ENCODE results near the gene CAPN10. TPM values are rescaled to one million over a fixed set of nuclear protein-coding genes. Genes with fewer than 3 reads are reported as not detected.
A peak's percentile ranks its signal among the peaks of the same experiment; 100 is the strongest.

CAPN10 gene
- total RNA-seq, 2 donors from 2014 or later, result 50.4 to 73.9 TPM

- Mint-ChIP-seq H3K27me3 (no peaks in the 10 kb centered on the region), H3K36me3 (no peaks in the 10 kb centered on the region), H3K9me3 (no peaks in the 10 kb centered on the region), H3K4me1 (ENCODE audit: low read depth in 2 of 2) (peaks cover 62 to 65% of the 10 kb centered on the region in 2 donors), H3K27ac (peak within 1 kb of the TSS; percentile 79 to 99), H3K4me3 (peak within 1 kb of the TSS; percentile 97)
- DNase-seq (ENCODE audit: low spot score) (peak; percentile 67), ATAC-seq (peak; percentile 53 to 65)
Measured at GRCh38 chr2:240567872-240568677, 18.5 kb upstream of the CAPN10 start, which contains the start of gene RNPEPL1. Gene RNPEPL1, plus strand, starts transcription at chr2:240568484. Its CDS starts 103 bp downstream, at chr2:240568587.

- Mint-ChIP-seq H3K27ac (peak overlapping the region; percentile 56 to 61), H3K27me3 (no peaks in the 10 kb centered on the region), H3K36me3 (no peaks in the 10 kb centered on the region), H3K4me1 (ENCODE audit: low read depth in 2 of 2) (peaks cover 54 to 58% of the 10 kb centered on the region in 2 donors), H3K9me3 (no peaks in the 10 kb centered on the region), H3K4me3 (peak overlapping the region; percentile 84)
- ATAC-seq, result peak; percentile 2 to 18
- peak; percentile 71 for DNase-seq (ENCODE audit: low spot score)
Measured at GRCh38 chr2:240568678-240569522, 17.6 kb upstream of the CAPN10 start.

DNA sequence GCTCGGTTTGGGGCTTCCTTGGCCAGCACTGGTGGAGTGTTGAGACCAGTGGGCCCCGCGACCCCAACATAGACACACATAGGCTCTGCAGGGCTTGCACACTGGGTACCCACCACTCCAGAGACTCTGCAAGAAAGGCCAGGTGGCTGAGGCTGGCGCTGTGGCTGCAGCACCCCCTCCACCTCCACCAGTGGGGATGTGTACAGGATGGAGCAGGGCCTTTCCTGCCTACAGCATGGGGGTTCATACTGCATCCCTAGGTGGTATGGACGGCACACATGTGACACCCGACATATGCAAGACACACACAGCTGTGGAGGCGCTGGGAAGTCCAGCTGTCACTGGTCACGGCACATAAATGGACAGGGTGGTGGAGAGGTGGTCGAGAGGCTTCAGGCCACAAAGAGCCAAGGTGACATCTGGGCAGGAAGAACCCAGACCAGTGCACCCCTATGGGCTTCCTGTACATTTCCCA, 17.0 kb upstream of the CAPN10 start:
- DNase-seq (ENCODE audit: low spot score) (peak; percentile 37), ATAC-seq (no peak)
- Mint-ChIP-seq H3K27ac (peak overlapping the region; percentile 56 to 61), H3K27me3 (no peaks in the 10 kb centered on the region), H3K9me3 (no peaks in the 10 kb centered on the region), H3K4me1 (ENCODE audit: low read depth in 2 of 2) (peaks cover 47 to 52% of the 10 kb centered on the region in 2 donors), H3K36me3 (no peaks in the 10 kb centered on the region), H3K4me3 (peak overlapping the region; percentile 84)

- Mint-ChIP-seq H3K27ac (peak overlapping the region; percentile 56 to 61), H3K4me1 (ENCODE audit: low read depth in 2 of 2) (peaks cover 42 to 47% of the 10 kb centered on the region in 2 donors), H3K4me3 (peak overlapping the region; percentile 84), H3K36me3 (no peaks in the 10 kb centered on the region), H3K27me3 (no peaks in the 10 kb centered on the region), H3K9me3 (no peaks in the 10 kb centered on the region)
- ATAC-seq (no peak), DNase-seq (ENCODE audit: low spot score) (peak; percentile 38)
Measured at GRCh38 chr2:240569998-240570530, 16.5 kb upstream of the CAPN10 start.

DNA sequence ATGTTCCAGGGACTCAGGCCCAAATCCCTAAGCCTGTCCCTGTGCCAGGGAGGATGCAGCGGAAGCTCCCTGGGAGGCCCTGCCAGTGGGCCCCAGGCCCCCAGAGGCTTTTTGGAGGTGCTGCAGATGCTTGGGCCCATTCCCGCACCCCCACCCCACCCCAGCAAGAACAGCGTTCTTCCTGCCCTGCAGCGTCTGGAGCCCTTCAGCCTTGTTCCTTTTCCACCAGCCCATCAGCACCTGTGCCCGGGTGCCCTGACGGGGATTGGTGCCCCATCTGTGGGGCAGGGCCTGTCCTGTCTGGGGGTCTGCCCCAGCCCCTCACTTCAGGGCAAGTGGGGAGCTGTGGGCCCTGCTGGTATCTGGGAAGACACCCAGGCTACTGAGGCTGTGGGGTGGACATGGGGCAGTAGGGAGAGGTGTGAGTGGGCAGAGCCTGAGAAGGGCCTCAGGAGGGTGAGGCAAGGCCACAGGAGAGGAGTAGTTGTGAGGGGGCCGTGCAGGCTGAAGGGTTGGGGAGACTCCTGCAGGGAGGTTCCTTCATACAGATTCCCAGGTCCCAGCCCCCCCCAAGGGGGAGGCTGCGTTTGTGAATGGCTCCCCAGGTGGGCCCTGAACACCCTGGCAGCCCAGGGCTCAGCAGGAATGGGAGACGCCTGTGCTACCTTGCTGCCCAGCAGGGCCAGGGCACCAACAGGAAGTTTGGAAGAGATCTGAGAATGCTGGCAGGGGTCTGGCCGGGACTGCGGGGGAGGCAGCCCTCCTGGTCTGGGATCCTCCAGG, 15.8 kb upstream of the CAPN10 start:
- ATAC-seq (no peak), DNase-seq (ENCODE audit: low spot score) (peak; percentile 53)
- H3K27ac Mint-ChIP-seq, result peak overlapping the region; percentile 45 to 56
- H3K27me3 Mint-ChIP-seq, result no peaks in the 10 kb centered on the region
- peak overlapping the region; percentile 52 for H3K4me3 Mint-ChIP-seq
- peaks cover 36 to 41% of the 10 kb centered on the region in 2 donors for H3K4me1 Mint-ChIP-seq (ENCODE audit: low read depth in 2 of 2)
- H3K36me3 Mint-ChIP-seq, result no peaks in the 10 kb centered on the region
- no peaks in the 10 kb centered on the region for H3K9me3 Mint-ChIP-seq

DNA sequence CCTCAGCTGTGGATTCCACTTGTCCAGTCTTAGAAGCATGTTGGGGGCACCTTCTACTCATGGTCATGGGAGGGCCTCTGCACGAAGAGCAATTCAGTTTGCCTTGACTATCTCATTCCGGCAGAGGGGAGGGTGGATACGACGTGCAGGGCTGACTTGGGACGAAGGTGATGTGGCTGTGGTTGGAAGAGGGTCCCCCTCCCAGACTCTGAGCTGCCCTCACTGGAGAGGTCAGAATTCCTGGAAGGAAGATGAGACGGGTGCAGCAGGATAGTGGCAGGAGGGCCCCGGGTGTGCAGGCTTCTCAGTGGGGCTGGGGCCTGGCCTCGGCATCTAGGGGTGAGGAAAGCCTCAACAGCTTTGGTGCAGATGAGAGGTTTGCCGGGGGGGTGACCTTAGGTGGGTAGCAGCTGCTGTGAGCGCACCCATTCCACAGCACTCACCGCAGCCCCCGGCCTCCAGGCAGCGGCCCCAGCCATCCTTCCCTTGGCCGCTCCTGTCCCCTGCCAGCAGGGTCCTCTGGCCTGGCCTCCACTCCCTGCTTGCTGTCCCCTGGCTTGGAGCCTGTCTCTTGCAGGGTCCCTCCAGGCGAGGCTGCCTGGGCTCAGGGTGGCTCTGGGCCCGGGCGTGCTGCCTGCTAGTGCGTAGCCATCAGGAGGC, 15.1 kb upstream of the CAPN10 start:
- peak overlapping the region; percentile 52 for H3K4me3 Mint-ChIP-seq
- peak overlapping the region; percentile 12 to 45 for H3K27ac Mint-ChIP-seq
- peaks cover 31 to 37% of the 10 kb centered on the region in 2 donors for H3K4me1 Mint-ChIP-seq (ENCODE audit: low read depth in 2 of 2)
- H3K36me3 Mint-ChIP-seq, result no peaks in the 10 kb centered on the region
- ATAC-seq (no peak), DNase-seq (ENCODE audit: low spot score) (peak; percentile 58)
- H3K9me3 Mint-ChIP-seq, result no peaks in the 10 kb centered on the region
- H3K27me3 Mint-ChIP-seq, result no peaks in the 10 kb centered on the region

DNA sequence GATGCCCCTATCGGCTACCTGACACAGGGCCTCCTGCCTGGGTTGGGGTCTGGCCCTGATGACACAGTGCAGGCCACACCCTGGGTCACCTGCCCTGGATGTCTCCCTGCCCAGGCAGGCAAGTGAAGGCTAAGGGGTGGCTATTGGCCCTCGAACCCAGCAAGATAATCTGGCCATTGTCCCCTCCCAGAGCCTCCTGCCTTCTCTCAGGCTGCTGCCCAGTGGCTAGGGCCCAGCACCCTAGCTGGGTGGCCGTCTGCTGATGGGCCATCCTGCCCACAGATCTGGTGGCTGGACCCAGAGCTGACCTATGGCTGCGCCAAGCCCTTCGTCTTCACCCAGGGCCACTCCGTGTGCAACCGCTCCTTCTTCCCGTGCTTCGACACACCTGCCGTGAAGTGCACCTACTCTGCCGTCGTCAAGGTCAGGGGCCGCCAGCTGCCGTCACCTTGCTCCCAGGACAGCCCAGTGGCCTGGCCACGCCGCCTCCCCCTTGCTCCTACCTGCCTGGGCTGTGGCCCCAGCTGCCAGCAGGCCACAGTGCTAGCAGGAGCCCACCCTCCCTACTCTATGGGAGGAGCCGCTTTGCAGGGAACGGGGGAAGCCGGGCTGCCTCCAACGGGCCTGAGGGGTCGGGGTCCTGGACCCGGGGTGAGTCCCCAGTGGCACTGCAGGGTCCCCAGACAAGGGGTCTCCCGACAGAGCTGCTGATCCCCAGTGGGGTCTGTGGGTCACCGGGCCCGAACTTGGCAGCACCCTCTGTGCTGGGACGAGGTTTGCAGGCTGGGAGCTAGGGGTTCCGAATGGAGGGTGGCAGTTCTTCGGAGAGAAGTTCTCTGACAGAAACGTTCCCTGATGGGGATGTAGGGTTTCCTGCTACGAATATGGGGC, 14.1 kb upstream of the CAPN10 start:
- no peaks in the 10 kb centered on the region for H3K9me3 Mint-ChIP-seq
- H3K27ac Mint-ChIP-seq, result no peak overlapping the region
- no peak overlapping the region for H3K4me3 Mint-ChIP-seq
- no peaks in the 10 kb centered on the region for H3K36me3 Mint-ChIP-seq
- H3K27me3 Mint-ChIP-seq, result no peaks in the 10 kb centered on the region
- DNase-seq (ENCODE audit: low spot score) (peak; percentile 54), ATAC-seq (no peak)
- peaks cover 26 to 32% of the 10 kb centered on the region in 2 donors for H3K4me1 Mint-ChIP-seq (ENCODE audit: low read depth in 2 of 2)

DNA sequence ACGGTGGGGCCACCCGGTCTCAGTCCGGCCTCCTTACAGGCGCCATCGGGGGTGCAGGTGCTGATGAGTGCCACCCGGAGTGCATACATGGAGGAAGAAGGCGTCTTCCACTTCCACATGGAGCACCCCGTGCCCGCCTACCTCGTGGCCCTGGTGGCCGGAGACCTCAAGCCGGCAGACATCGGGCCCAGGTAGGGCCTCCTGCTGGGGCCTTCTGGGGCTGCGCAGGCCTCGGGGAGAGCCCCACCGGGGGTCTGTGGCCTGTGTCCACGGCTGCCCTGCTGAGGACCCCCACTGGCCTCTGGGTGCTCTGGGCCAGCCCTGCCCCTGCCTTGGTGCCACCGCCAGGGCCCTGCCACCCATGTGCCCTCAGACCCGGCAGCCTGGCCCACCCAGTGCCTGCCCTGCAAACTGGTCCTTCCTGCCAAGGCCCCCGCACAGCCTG, 13.4 kb upstream of the CAPN10 start:
- Mint-ChIP-seq H3K4me3 (no peak overlapping the region), H3K36me3 (no peaks in the 10 kb centered on the region), H3K27ac (no peak overlapping the region), H3K27me3 (no peaks in the 10 kb centered on the region), H3K9me3 (no peaks in the 10 kb centered on the region), H3K4me1 (ENCODE audit: low read depth in 2 of 2) (peaks cover 20 to 27% of the 10 kb centered on the region in 2 donors)
- ATAC-seq, result no peak
- DNase-seq (ENCODE audit: low spot score), result peak; percentile 51

DNA sequence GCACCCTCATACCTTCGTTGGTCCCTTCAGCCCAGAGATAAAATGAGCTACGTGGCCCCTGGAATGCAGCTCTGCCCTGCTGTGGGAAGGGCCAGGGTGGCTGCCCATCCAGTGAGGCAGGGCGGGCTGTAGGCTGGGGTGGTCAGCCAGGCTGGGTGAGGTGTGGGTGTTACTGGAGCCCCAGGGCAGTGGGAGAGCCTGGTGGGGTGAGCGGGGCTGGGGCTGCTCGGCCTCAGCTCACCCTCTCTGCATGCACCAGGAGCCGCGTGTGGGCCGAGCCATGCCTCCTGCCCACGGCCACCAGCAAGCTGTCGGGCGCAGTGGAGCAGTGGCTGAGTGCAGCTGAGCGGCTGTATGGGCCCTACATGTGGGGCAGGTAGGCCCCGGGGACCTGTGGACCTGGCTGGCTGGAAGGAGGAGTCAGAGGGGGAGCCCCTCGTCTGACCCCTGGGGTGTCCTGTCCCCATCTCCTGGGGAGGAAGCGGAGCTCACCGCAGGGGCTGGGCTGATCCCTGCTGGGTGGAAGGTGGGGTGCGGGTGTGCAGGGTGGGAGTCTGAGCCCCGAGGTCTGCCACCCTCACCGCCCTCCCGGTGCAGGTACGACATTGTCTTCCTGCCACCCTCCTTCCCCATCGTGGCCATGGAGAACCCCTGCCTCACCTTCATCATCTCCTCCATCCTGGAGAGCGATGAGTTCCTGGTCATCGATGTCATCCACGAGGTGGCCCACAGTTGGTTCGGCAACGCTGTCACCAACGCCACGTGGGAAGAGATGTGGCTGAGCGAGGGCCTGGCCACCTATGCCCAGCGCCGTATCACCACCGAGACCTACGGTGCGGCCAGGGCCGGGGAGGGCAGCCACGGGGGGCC, 12.8 kb upstream of the CAPN10 start:
- Mint-ChIP-seq H3K4me3 (no peak overlapping the region), H3K4me1 (ENCODE audit: low read depth in 2 of 2) (peaks cover 23 to 29% of the 10 kb centered on the region in 2 donors), H3K36me3 (no peaks in the 10 kb centered on the region), H3K27me3 (no peaks in the 10 kb centered on the region), H3K27ac (no peak overlapping the region), H3K9me3 (no peaks in the 10 kb centered on the region)
- no peak for ATAC-seq
- DNase-seq (ENCODE audit: low spot score), result peak; percentile 51

DNA sequence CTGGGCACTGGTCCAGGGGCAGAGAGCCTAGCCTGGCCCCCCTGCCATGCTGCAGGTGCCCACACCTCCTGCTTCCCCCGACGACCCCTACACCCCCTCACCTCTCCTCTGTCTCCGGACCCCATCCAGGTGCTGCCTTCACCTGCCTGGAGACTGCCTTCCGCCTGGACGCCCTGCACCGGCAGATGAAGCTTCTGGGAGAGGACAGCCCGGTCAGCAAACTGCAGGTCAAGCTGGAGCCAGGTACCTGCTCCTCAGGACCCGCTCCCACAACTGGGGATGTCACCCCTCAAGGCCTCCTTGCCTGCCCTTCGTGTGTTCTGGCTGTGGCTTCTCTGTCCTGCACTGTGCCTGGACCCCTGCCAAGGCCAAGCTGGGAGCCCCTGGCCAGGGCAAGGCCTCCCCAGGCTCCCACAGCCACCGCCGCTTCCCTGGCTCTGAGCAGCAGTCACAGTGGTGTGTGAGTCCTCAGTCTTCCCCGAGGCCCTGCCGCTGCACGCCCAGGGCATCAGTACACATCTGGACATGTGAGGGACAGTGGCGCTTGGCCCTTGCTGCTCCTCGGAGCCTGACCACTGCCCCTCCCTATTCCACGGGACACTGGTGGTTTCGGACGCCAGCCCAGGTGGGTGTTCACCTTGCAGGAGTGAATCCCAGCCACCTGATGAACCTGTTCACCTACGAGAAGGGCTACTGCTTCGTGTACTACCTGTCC, 12.0 kb upstream of the CAPN10 start:
- Mint-ChIP-seq H3K36me3 (no peaks in the 10 kb centered on the region), H3K27me3 (no peaks in the 10 kb centered on the region)

More for the DNA sequence above, 12.0 kb upstream of the CAPN10 start:
- DNase-seq (ENCODE audit: low spot score) (no peak), ATAC-seq (no peak)
- Mint-ChIP-seq H3K4me3 (no peak overlapping the region), H3K9me3 (no peaks in the 10 kb centered on the region), H3K27ac (no peak overlapping the region), H3K4me1 (ENCODE audit: low read depth in 2 of 2) (peaks cover 26 to 31% of the 10 kb centered on the region in 2 donors)

Data from natural killer cell treated with Interleukin-12 subunit alpha and Interleukin-12 subunit beta and Interleukin-15 and Interleukin-18, amount 100 ng/mL, for 72 hours (primary cell).